Embryonic facial prominence (tissue), 1 donor: ENCODE results near the gene HIVEP3.

ENCODE experiments used
- DNase-seq: peaks from one replicate; pipeline ENCODE4 v3.0.0-alpha.2; 2016; ENCODE audit errors: extremely low spot score

Gene HIVEP3

GRCh38 chr1:41650028-41650880 is 268.5 kb downstream of the HIVEP3 start:
- no peak for DNase-seq

GRCh38 chr1:41649396-41650027 is 269.2 kb downstream of the HIVEP3 start:
- DNase-seq, result no peak

GRCh38 chr1:41648844-41649243 is 269.9 kb downstream of the HIVEP3 start:
- no peak for DNase-seq

GRCh38 chr1:41648230-41648629 is 270.5 kb downstream of the HIVEP3 start:
- DNase-seq, result no peak

- DNase-seq, result no peak
Observed at GRCh38 chr1:41647221-41648135, 271.2 kb downstream of the HIVEP3 start.

GRCh38 chr1:41646186-41646585 is 272.5 kb downstream of the HIVEP3 start:
- no peak for DNase-seq

GRCh38 chr1:41645062-41645461 is 273.7 kb downstream of the HIVEP3 start:
- no peak for DNase-seq

GRCh38 chr1:41642922-41643821 is 275.6 kb downstream of the HIVEP3 start:
- no peak for DNase-seq

GRCh38 chr1:41641941-41642527 is 276.7 kb downstream of the HIVEP3 start:
- no peak for DNase-seq

GRCh38 chr1:41641475-41641814 is 277.3 kb downstream of the HIVEP3 start:
- DNase-seq, result no peak

- DNase-seq, result no peak
Observed at GRCh38 chr1:41640756-41641474, 277.8 kb downstream of the HIVEP3 start.

- DNase-seq, result no peak
Observed at GRCh38 chr1:41640141-41640751, 278.5 kb downstream of the HIVEP3 start.

GRCh38 chr1:41639332-41639936 is 279.3 kb downstream of the HIVEP3 start:
- no peak for DNase-seq

- no peak for DNase-seq
Observed at GRCh38 chr1:41638086-41639024, 280.4 kb downstream of the HIVEP3 start.

- no peak for DNase-seq
Observed at GRCh38 chr1:41637367-41637766, 281.4 kb downstream of the HIVEP3 start.

GRCh38 chr1:41633764-41634163 is 285.0 kb downstream of the HIVEP3 start:
- DNase-seq, result no peak

- no peak for DNase-seq
Observed at GRCh38 chr1:41632781-41633575, 285.7 kb downstream of the HIVEP3 start.
